Measurements from ENCODE around the gene ATF7IP. TPM values are rescaled to one million over a fixed set of nuclear protein-coding genes. Genes with fewer than 3 reads are reported as not detected.
"Not testable (repeated sequence)": the region's sequence is repeated elsewhere in the genome, so short reads cannot be mapped to it uniquely, and the experiment has no call there.

Gene ATF7IP
- total and polyA plus RNA-seq, 2 donors = 15.5 to 97.4 TPM

GRCh38 chr12:14354665-14355064, 10.8 kb upstream of the ATF7IP start:
- not testable (repeated sequence) for DNase-seq (ENCODE audit: extremely low spot score); H3K4me3 ChIP-seq (ENCODE audit: low read depth, low read length); H3K36me3 ChIP-seq (ENCODE audit: insufficient read depth); H3K27ac ChIP-seq (ENCODE audit: low read depth); H3K4me1 ChIP-seq (ENCODE audit: insufficient read depth)
- 95% methylated on average over 23 of the region's 28 CpGs for WGBS

- DNase-seq (ENCODE audit: extremely low spot score) = no peak
- H3K27ac ChIP-seq (ENCODE audit: low read depth) = no peak overlapping the region
- H3K4me1 ChIP-seq (ENCODE audit: insufficient read depth) = no peaks in the 10 kb centered on the region
- 93% methylated on average over 1 of the region's 1 CpG for WGBS
- no peaks in the 10 kb centered on the region for H3K36me3 ChIP-seq (ENCODE audit: insufficient read depth)
- H3K4me3 ChIP-seq (ENCODE audit: low read depth, low read length) = no peak overlapping the region
Measured at GRCh38 chr12:14356147-14356546, 9.3 kb upstream of the ATF7IP start.

GRCh38 chr12:14357486-14357885, 8.0 kb upstream of the ATF7IP start:
- no peak overlapping the region for H3K27ac ChIP-seq (ENCODE audit: low read depth)

GRCh38 chr12:14362352-14362751, 3.1 kb upstream of the ATF7IP start:
- Histone ChIP-seq H3K4me1 (ENCODE audit: insufficient read depth) (no peaks in the 10 kb centered on the region), H3K27ac (ENCODE audit: low read depth) (no peak overlapping the region), H3K36me3 (ENCODE audit: insufficient read depth) (no peaks in the 10 kb centered on the region), H3K4me3 (ENCODE audit: low read depth, low read length) (no peak overlapping the region)
- WGBS = 91% methylated on average over 1 of the region's 1 CpG
- no peak for DNase-seq (ENCODE audit: extremely low spot score)

More at GRCh38 chr12:14357486-14357885, 8.0 kb upstream of the ATF7IP start:
- DNase-seq (ENCODE audit: extremely low spot score) = no peak
- H3K4me1 ChIP-seq (ENCODE audit: insufficient read depth) = no peaks in the 10 kb centered on the region
- H3K4me3 ChIP-seq (ENCODE audit: low read depth, low read length) = no peak overlapping the region
- H3K36me3 ChIP-seq (ENCODE audit: insufficient read depth) = no peaks in the 10 kb centered on the region
- WGBS = 97% methylated on average over 1 of the region's 1 CpG

- Histone ChIP-seq H3K4me1 (ENCODE audit: insufficient read depth) (no peaks in the 10 kb centered on the region), H3K4me3 (ENCODE audit: low read depth, low read length) (peak overlapping the region; percentile 60), H3K27ac (ENCODE audit: low read depth) (peak overlapping the region; percentile 46), H3K36me3 (ENCODE audit: insufficient read depth) (no peaks in the 10 kb centered on the region)
- 93% methylated on average over 8 of the region's 8 CpGs for WGBS
- DNase-seq (ENCODE audit: extremely low spot score) = no peak
Measured at GRCh38 chr12:14364583-14365271, 755 bp upstream of the ATF7IP start.

GRCh38 chr12:14366209-14367039, 942 bp downstream of the ATF7IP start:
- Histone ChIP-seq H3K27ac (ENCODE audit: low read depth) (peak overlapping the region; percentile 64), H3K4me1 (ENCODE audit: insufficient read depth) (no peaks in the 10 kb centered on the region), H3K4me3 (ENCODE audit: low read depth, low read length) (peak overlapping the region; percentile 60), H3K36me3 (ENCODE audit: insufficient read depth) (no peaks in the 10 kb centered on the region)
- 5% methylated on average over 5 of the region's 5 CpGs for WGBS
- peak; percentile 39 for DNase-seq (ENCODE audit: extremely low spot score)

- peak overlapping the region; percentile 38 for H3K27ac ChIP-seq (ENCODE audit: low read depth)
- no peaks in the 10 kb centered on the region for H3K4me1 ChIP-seq (ENCODE audit: insufficient read depth)
- H3K36me3 ChIP-seq (ENCODE audit: insufficient read depth) = no peaks in the 10 kb centered on the region
- peak overlapping the region; percentile 40 for H3K4me3 ChIP-seq (ENCODE audit: low read depth, low read length)
- 14% methylated on average over 7 of the region's 7 CpGs for WGBS
- DNase-seq (ENCODE audit: extremely low spot score) = peak; percentile 14
Measured at GRCh38 chr12:14367040-14367661, 1.7 kb downstream of the ATF7IP start.

GRCh38 chr12:14369311-14369710, 3.8 kb downstream of the ATF7IP start:
- DNase-seq (ENCODE audit: extremely low spot score) = no peak
- WGBS = 96% methylated on average over 7 of the region's 7 CpGs
- Histone ChIP-seq H3K27ac (ENCODE audit: low read depth) (no peak overlapping the region), H3K36me3 (ENCODE audit: insufficient read depth) (no peaks in the 10 kb centered on the region), H3K4me1 (ENCODE audit: insufficient read depth) (no peaks in the 10 kb centered on the region), H3K4me3 (ENCODE audit: low read depth, low read length) (no peak overlapping the region)

- DNase-seq (ENCODE audit: extremely low spot score) = no peak
- peaks cover 2% of the 10 kb centered on the region for H3K4me1 ChIP-seq (ENCODE audit: insufficient read depth)
- no peaks in the 10 kb centered on the region for H3K36me3 ChIP-seq (ENCODE audit: insufficient read depth)
- H3K4me3 ChIP-seq (ENCODE audit: low read depth, low read length) = no peak overlapping the region
- H3K27ac ChIP-seq (ENCODE audit: low read depth) = no peak overlapping the region
Measured at GRCh38 chr12:14373217-14373616, 7.7 kb downstream of the ATF7IP start.

- Histone ChIP-seq H3K27ac (ENCODE audit: low read depth) (no peak overlapping the region), H3K4me3 (ENCODE audit: low read depth, low read length) (no peak overlapping the region), H3K36me3 (ENCODE audit: insufficient read depth) (no peaks in the 10 kb centered on the region), H3K4me1 (ENCODE audit: insufficient read depth) (peaks cover 6% of the 10 kb centered on the region)
- no peak for DNase-seq (ENCODE audit: extremely low spot score)
Measured at GRCh38 chr12:14379508-14379907, 14.0 kb downstream of the ATF7IP start.

- DNase-seq (ENCODE audit: extremely low spot score) = no peak
- 14% methylated on average over 2 of the region's 2 CpGs for WGBS
- H3K4me1 ChIP-seq (ENCODE audit: insufficient read depth) = peaks cover 4% of the 10 kb centered on the region
- H3K4me3 ChIP-seq (ENCODE audit: low read depth, low read length) = peak overlapping the region; percentile 10
- H3K36me3 ChIP-seq (ENCODE audit: insufficient read depth) = no peaks in the 10 kb centered on the region
- no peak overlapping the region for H3K27ac ChIP-seq (ENCODE audit: low read depth)
Measured at GRCh38 chr12:14384783-14385638, 19.5 kb downstream of the ATF7IP start.

GRCh38 chr12:14387219-14387871, 21.9 kb downstream of the ATF7IP start:
- DNase-seq (ENCODE audit: extremely low spot score) = no peak
- peaks cover 4% of the 10 kb centered on the region for H3K4me1 ChIP-seq (ENCODE audit: insufficient read depth)
- no peak overlapping the region for H3K4me3 ChIP-seq (ENCODE audit: low read depth, low read length)
- WGBS = 86% methylated on average over 3 of the region's 3 CpGs
- H3K36me3 ChIP-seq (ENCODE audit: insufficient read depth) = no peaks in the 10 kb centered on the region
- H3K27ac ChIP-seq (ENCODE audit: low read depth) = peak overlapping the region; percentile 2

GRCh38 chr12:14390449-14390848, 25.0 kb downstream of the ATF7IP start:
- 84% methylated on average over 3 of the region's 3 CpGs for WGBS
- no peaks in the 10 kb centered on the region for H3K4me1 ChIP-seq (ENCODE audit: insufficient read depth)
- no peak for DNase-seq (ENCODE audit: extremely low spot score)
- no peak overlapping the region for H3K4me3 ChIP-seq (ENCODE audit: low read depth, low read length)
- no peak overlapping the region for H3K27ac ChIP-seq (ENCODE audit: low read depth)
- no peaks in the 10 kb centered on the region for H3K36me3 ChIP-seq (ENCODE audit: insufficient read depth)

All from urinary bladder (tissue), 4 donors.